ENCODE data around the gene CPN1.

DNA sequence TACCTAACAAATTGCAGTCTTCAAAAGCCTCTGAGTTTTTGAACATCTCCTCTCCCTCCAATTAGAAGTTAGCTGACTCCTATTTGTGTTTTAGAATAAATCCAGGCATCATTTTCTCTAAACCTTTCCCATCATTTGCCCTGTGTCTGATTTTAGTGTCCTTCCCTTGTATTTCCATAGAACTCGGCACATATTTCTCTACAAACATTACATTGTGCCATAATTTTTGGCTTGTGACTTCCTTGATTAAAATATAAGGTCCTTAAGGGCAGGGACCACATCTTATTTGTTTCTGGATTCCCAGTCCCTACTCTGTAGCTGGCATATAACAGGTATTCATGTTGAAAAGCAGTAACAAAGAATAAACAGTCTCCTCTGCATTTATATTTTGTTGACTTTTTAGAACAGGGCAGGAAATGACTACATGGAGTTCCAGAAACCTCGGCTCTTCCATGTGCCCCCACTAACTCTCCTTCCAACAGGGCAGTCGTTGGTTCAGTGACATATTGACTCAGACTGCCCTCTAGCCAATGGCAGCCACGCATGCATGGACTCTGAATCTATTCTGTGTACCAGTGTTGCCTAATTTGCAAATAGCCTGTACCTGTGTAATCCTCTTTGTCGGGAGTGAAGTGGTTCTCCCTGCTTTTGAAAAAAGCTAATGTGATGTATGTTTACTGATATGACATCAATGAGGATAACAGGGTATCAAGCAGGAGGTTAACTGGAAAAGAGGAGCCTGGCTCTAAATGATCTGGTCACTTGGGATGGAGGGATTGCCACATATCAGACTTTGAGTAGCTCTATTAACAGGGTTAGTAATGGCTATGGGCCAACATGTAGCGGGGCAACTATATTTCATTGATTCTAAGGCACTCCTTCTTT, 19.8 kb upstream of the CPN1 start:
- TF ChIP-seq, protein P1, sequence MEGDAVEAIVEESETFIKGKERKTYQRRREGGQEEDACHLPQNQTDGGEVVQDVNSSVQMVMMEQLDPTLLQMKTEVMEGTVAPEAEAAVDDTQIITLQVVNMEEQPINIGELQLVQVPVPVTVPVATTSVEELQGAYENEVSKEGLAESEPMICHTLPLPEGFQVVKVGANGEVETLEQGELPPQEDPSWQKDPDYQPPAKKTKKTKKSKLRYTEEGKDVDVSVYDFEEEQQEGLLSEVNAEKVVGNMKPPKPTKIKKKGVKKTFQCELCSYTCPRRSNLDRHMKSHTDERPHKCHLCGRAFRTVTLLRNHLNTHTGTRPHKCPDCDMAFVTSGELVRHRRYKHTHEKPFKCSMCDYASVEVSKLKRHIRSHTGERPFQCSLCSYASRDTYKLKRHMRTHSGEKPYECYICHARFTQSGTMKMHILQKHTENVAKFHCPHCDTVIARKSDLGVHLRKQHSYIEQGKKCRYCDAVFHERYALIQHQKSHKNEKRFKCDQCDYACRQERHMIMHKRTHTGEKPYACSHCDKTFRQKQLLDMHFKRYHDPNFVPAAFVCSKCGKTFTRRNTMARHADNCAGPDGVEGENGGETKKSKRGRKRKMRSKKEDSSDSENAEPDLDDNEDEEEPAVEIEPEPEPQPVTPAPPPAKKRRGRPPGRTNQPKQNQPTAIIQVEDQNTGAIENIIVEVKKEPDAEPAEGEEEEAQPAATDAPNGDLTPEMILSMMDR (IDR thresholded peaks at IDR 0.05), result no peak
- no peak for TF ChIP-seq POLR2A (IDR thresholded peaks at IDR 0.05)
